Adrenal gland (tissue), 12 donors: ENCODE results near the gene SP3. TPM values are rescaled to one million over a fixed set of nuclear protein-coding genes. Genes with fewer than 3 reads are reported as not detected.

ENCODE experiments used
- DNase-seq, 7 donors: peaks; one replicate each; pipeline ENCODE4 v3.0.0-alpha.2; 2019 to 2020
- H3K27ac ChIP-seq, 5 donors: fragments of 200-600 bp; sonication (generic) in 4 of 5; 1 replicate in 3 of 5; 2 replicates in 2 of 5; pipeline versions ENCODE4 v1.5.1 to v1.8.0; 2016 to 2020; ENCODE audit warnings: mild to moderate bottlenecking in 1 of 5
- H3K27me3 ChIP-seq: fragments of 200-600 bp; 2 replicates; pipeline ENCODE4 v1.8.0; 2021
- H3K36me3 ChIP-seq, 2 donors: fragments of 200-600 bp; replicated peaks in 1 of 2; 1 replicate in 1 of 2; 2 replicates in 1 of 2; pipeline versions ENCODE4 v1.5.1 to v1.8.0; 2018 to 2022
- H3K4me1 ChIP-seq, 2 donors: fragments of 200-600 bp; replicated peaks in 1 of 2; 1 replicate in 1 of 2; 2 replicates in 1 of 2; pipeline versions ENCODE4 v1.5.1 to v1.8.0; 2018 to 2021
- H3K4me3 ChIP-seq, 4 donors: fragments of 200-600 bp; sonication (generic) in 3 of 4; one replicate each; pipeline ENCODE4 v1.5.1; 2016 to 2018
- H3K9me3 ChIP-seq, 3 donors: fragments of 200-600 bp; sonication (generic) in 1 of 3; replicated peaks in 1 of 3; 1 replicate in 2 of 3; 2 replicates in 1 of 3; pipeline versions ENCODE4 v1.5.1 to v1.8.0; 2016 to 2021
- POLR2A ChIP-seq, 2 donors: fragments of 450-650 bp; IDR thresholded peaks; one replicate each; pipeline ENCODE4 v1.6.1; 2017; ENCODE audit warnings: antibody characterized with exemption in 2 of 2, mild to moderate bottlenecking in 2 of 2, moderate library complexity in 1 of 2
- WGBS, 4 donors: extraction: QIAGEN DNeasy Blood & Tissue Kit in 2 of 4; methylation state at CpG; one replicate each; pipeline versions ENCODE4 v1.1.5 to v1.1.7; 2013 to 2017; 5-methylcytosine and 5-hydroxymethylcytosine counted together
- intact Hi-C, 2 donors: fragments of 100-400 bp; cut with DNase I; formaldehyde crosslinking; loops; one replicate each; pipeline versions ENCODE4 v1.14.1 to v1.15.0; 2022 to 2023
- polyA plus RNA-seq, 3 donors: library from polyadenylated mRNA; stranded (reverse); fragments of 200-250 nt in 2 of 3; fragments of 350-450 nt in 1 of 3; fragmentation: Illumina TruSeq in 1 of 3; extraction: RNeasy Lipid Tissue Mini Kit (QIAGEN cat#74804) in 1 of 3; gene quantifications; one replicate each; pipeline ENCODE4 v1.2.3, GENCODE V29; 2013 to 2014
- total RNA-seq, 9 donors: library from RNA; depleted of rRNA in 4 of 9; stranded (reverse); fragments of >200 nt in 4 of 9; fragments of 120-200 nt in 1 of 9; fragmentation: NEBNext Ultra II Directional in 1 of 9; extraction: Animal tissue kit (Norgen Biotek cat#: 25700) in 1 of 9; gene quantifications; one replicate each; pipeline versions ENCODE4 v1.1.0 to v1.2.4, GENCODE V29; 2013 to 2023
- TF ChIP-seq, protein P1 (sequence below), 6 experiments: fragments of 450-650 bp in 4 of 6; fragments of 200-600 bp in 2 of 6; sonication (generic) in 1 of 6; IDR thresholded peaks; 1 replicate in 5 of 6; 2 replicates in 1 of 6; pipeline versions ENCODE4 v1.5.1 to v1.8.0; 2016 to 2021; ENCODE audit warnings: antibody characterized with exemption in 6 of 6, mild to moderate bottlenecking in 2 of 6, moderate library complexity in 1 of 6
- donor health status: healthy with polysubstance abuse.
- donor health status: Bipolar disorder and iron deficiency.
- donor health status: DM: yes; HTN: yes; CAD: no.
- donor health status: DM: no; HTN: no; CAD: no.
- donor health status: DM: no; HTN: no; CAD: no.
- donor health status: DM: yes; HTN: yes; CAD: no.

Gene SP3
- total and polyA plus RNA-seq, 12 donors: 8.9 to 118 (median 54.4) TPM

DNA sequence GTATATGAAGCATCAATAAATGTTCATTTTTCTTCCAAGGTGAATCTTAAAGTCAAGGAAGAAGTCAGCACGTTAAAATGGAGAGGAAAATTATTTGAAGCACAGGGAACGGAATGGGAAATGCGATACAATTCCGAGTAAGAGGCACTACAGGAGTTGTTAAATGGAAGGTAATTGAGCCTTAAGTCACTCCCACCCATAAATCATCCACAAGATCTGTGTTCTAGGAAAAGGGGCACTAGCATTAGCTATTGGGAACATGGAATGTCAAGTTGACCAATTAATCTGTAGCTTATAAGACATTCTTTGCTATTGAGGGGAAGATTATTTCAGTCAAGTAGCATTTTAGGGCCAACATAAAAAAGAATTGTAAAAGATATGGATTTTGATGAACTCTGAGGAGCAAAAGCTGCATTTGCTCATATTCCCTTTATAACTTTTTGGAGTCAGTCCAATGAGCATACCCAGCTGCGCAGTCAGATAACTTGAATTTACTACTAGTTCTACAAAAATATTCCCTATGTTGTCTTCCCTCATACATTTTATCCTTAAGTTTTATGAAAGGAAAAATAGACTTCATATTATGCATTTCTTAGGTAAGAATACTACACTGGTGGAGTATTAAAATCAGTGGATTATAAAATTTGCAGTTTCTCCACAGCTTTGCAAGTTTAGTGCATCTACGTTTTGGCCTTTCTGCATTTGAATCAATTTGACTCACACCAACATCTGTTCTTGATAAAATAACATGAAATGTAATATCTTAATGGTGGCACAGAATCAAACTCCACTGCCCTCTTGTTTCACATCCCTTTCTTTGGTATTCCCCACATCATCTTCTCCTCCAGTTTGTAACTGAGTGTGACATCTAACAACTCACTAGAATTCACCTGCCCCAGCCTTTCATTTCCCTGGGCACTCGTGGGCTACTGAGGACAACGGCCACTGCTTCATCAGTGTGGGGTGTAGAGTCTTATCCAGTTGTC, 95.6 kb downstream of the SP3 start:
- no peaks in the 10 kb centered on the region for H3K9me3 ChIP-seq
- H3K4me1 ChIP-seq: no peaks in the 10 kb centered on the region
- no peak for TF ChIP-seq POLR2A (IDR thresholded peaks at IDR 0.05)
- TF ChIP-seq, protein P1, sequence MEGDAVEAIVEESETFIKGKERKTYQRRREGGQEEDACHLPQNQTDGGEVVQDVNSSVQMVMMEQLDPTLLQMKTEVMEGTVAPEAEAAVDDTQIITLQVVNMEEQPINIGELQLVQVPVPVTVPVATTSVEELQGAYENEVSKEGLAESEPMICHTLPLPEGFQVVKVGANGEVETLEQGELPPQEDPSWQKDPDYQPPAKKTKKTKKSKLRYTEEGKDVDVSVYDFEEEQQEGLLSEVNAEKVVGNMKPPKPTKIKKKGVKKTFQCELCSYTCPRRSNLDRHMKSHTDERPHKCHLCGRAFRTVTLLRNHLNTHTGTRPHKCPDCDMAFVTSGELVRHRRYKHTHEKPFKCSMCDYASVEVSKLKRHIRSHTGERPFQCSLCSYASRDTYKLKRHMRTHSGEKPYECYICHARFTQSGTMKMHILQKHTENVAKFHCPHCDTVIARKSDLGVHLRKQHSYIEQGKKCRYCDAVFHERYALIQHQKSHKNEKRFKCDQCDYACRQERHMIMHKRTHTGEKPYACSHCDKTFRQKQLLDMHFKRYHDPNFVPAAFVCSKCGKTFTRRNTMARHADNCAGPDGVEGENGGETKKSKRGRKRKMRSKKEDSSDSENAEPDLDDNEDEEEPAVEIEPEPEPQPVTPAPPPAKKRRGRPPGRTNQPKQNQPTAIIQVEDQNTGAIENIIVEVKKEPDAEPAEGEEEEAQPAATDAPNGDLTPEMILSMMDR (IDR thresholded peaks at IDR 0.05): no peak
- no peak for DNase-seq
- intact Hi-C loops: no loop called here
- no peaks in the 10 kb centered on the region for H3K36me3 ChIP-seq
- H3K27me3 ChIP-seq: no peaks in the 10 kb centered on the region
- WGBS, 4 donors: 70 to 73% (median 73%) methylated on average over 8 of the region's 8 CpGs
- H3K4me3 ChIP-seq: no peak overlapping the region
- no peak overlapping the region for H3K27ac ChIP-seq

DNA sequence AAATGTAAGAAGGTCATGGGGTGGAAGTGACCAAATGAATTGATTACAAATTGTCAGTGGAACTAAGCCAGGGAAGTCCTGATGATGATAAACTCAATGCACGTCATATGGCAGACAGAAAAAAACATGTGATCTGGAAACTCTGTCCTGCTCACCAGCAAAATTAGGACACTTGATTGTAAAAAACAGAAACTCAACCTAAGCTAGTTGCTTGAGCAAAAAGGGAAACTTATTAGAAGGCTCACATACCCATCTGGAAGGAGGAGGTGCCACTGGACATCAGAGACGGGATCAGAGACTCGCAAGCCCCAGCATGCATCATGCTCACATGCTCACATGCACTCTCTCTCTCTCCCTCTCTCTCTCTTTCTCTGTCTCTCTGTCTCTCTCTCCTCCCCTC, 96.8 kb downstream of the SP3 start:
- 57 to 77% (median 65%) methylated on average over 3 of the region's 3 CpGs for WGBS, 4 donors
- intact Hi-C loops: no loop called here
- Histone ChIP-seq H3K4me3 (no peak overlapping the region), H3K9me3 (no peaks in the 10 kb centered on the region), H3K4me1 (no peaks in the 10 kb centered on the region), H3K27ac (no peak overlapping the region), H3K27me3 (no peaks in the 10 kb centered on the region), H3K36me3 (no peaks in the 10 kb centered on the region)
- DNase-seq: no peak
- TF ChIP-seq, protein P1 (IDR thresholded peaks at IDR 0.05): no peak
- TF ChIP-seq POLR2A (IDR thresholded peaks at IDR 0.05): no peak

DNA sequence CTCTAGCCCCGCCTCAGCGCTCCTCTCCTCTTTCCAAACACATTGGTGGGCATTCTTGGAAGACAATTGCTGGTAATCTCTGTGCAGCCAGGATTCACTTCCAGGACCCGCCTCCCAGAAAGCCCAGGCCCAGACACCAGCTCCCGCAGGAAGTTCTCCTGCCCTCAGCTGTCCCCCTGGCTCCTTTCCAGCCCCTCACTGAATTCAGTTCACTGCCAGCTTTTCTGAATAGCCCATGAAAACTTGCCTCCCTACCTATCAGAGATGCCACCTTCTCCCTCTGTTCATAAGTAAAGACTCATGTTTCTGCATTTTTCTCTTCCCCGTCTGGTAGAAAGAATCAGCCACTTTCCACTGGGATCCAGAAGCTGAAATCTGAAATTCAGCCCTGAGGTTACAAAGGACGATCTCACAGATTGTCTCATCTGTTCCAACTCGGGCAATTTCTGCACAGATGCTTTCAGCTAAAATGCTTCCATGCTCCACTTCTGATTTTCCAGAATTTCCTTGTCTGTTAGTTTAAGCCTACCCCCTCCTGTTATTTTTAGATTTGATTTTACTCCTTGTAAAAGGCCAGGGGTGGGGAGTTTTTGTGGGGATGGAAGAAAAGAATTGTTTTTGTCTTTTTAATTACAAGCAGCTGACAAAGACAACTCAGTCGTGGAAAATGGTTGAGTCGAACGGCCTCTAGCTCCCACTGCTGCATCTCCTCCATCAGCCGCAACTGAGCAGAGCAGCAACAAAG, 98.1 kb downstream of the SP3 start:
- TF ChIP-seq POLR2A (IDR thresholded peaks at IDR 0.05): no peak
- TF ChIP-seq, protein P1 (IDR thresholded peaks at IDR 0.05): no peak
- peak in 3 of 7 donors; percentile 15 to 30 (median 18) for DNase-seq
- H3K4me3 ChIP-seq: no peak overlapping the region
- intact Hi-C loops: no loop called here
- no peaks in the 10 kb centered on the region for H3K36me3 ChIP-seq
- no peak overlapping the region for H3K27ac ChIP-seq
- H3K27me3 ChIP-seq: no peaks in the 10 kb centered on the region
- WGBS, 4 donors: 64 to 72% (median 68%) methylated on average over 11 of the region's 11 CpGs
- no peaks in the 10 kb centered on the region for H3K4me1 ChIP-seq
- H3K9me3 ChIP-seq: no peaks in the 10 kb centered on the region
